H9 (cell line): ENCODE measurements around the gene EP300. TPM values are rescaled to one million over a fixed set of nuclear protein-coding genes. Genes with fewer than 3 reads are reported as not detected.
A peak's percentile ranks its signal among the peaks of the same experiment; 100 is the strongest.

Experiments used
- DNase-seq: peaks from one replicate; pipeline ENCODE4 v3.0.0-alpha.2; 2017
- H2AFZ ChIP-seq: one replicate; pipeline ENCODE4 v1.6.1; 2013; ENCODE audit warnings: mild to moderate bottlenecking, low read length, control low read depth, moderate library complexity
- H2AK5ac ChIP-seq: 2 replicates; pipeline ENCODE4 v1.6.1; 2013; ENCODE audit warnings: low read length, control low read depth, mixed read lengths; ENCODE audit not compliant: insufficient read length
- H2BK120ac ChIP-seq: one replicate; pipeline ENCODE4 v1.6.1; 2013; ENCODE audit warnings: low read depth, mild to moderate bottlenecking, low read length, control low read depth, inconsistent platforms; ENCODE audit not compliant: poor library complexity, severe bottlenecking
- H2BK12ac ChIP-seq: 2 replicates; pipeline ENCODE4 v1.6.1; 2013; ENCODE audit warnings: low read length, control low read depth, mixed read lengths, low read depth; ENCODE audit not compliant: insufficient read length
- H2BK15ac ChIP-seq: 2 replicates; pipeline ENCODE4 v1.6.1; 2013; ENCODE audit warnings: low read depth, low read length, control low read depth
- H2BK20ac ChIP-seq: one replicate; pipeline ENCODE4 v1.6.1; 2013; ENCODE audit warnings: low read depth, mild to moderate bottlenecking, low read length, control low read depth, inconsistent platforms; ENCODE audit not compliant: poor library complexity, severe bottlenecking
- H2BK5ac ChIP-seq: 2 replicates; pipeline ENCODE4 v1.6.1; 2013; ENCODE audit warnings: low read length, control low read depth, mixed read lengths; ENCODE audit not compliant: insufficient read length
- H3K14ac ChIP-seq: 2 replicates; pipeline ENCODE4 v1.6.1; 2013; ENCODE audit warnings: low read length, control low read depth; ENCODE audit not compliant: insufficient read depth
- H3K18ac ChIP-seq: 2 replicates; pipeline ENCODE4 v1.6.1; 2013; ENCODE audit warnings: low read depth, mild to moderate bottlenecking, mixed read lengths, low read length, control low read depth; ENCODE audit not compliant: insufficient read length
- H3K23ac ChIP-seq: 2 replicates; pipeline ENCODE4 v1.6.1; 2013; ENCODE audit warnings: low read length, control low read depth, mixed read lengths, low read depth; ENCODE audit not compliant: insufficient read length
- H3K23me2 ChIP-seq: 2 replicates; pipeline ENCODE4 v1.6.1; 2013; ENCODE audit warnings: low read depth, mild to moderate bottlenecking, mixed read lengths, low read length, control low read depth; ENCODE audit not compliant: insufficient read length, poor library complexity, severe bottlenecking
- H3K27ac ChIP-seq: 2 replicates; pipeline ENCODE4 v1.5.1; 2013; ENCODE audit warnings: low read length, control low read depth, mixed read lengths, low read depth; ENCODE audit not compliant: insufficient read length
- H3K27me3 ChIP-seq: 2 replicates; pipeline ENCODE4 v1.6.1; 2013; ENCODE audit warnings: low read length, control low read depth, inconsistent platforms; ENCODE audit not compliant: insufficient read depth
- H3K4ac ChIP-seq: 2 replicates; pipeline ENCODE4 v1.6.1; 2013; ENCODE audit warnings: low read depth, mild to moderate bottlenecking, control low read depth, inconsistent platforms, low read length, moderate library complexity
- H3K4me1 ChIP-seq: 2 replicates; pipeline ENCODE4 v1.6.1; 2013; ENCODE audit warnings: low read length, control low read depth, inconsistent platforms; ENCODE audit not compliant: insufficient read depth
- H3K4me2 ChIP-seq: 2 replicates; pipeline ENCODE4 v1.6.1; 2013; ENCODE audit warnings: low read length, control low read depth, mixed read lengths; ENCODE audit not compliant: insufficient read length, insufficient read depth
- H3K56ac ChIP-seq: 2 replicates; pipeline ENCODE4 v1.6.1; 2013; ENCODE audit warnings: low read depth, mild to moderate bottlenecking, mixed read lengths, low read length, control low read depth; ENCODE audit not compliant: insufficient read length
- H3K79me1 ChIP-seq: 2 replicates; pipeline ENCODE4 v1.6.1; 2013; ENCODE audit warnings: low read depth, mild to moderate bottlenecking, moderate library complexity, low read length, control low read depth, inconsistent platforms; ENCODE audit not compliant: insufficient read depth, poor library complexity, severe bottlenecking
- H3K79me2 ChIP-seq: 2 replicates; pipeline ENCODE4 v1.6.1; 2013; ENCODE audit warnings: low read length, control low read depth, inconsistent platforms; ENCODE audit not compliant: insufficient read depth
- H3K9ac ChIP-seq: 2 replicates; pipeline ENCODE4 v1.6.1; 2013; ENCODE audit warnings: low read length, control low read depth, mixed read lengths; ENCODE audit not compliant: insufficient read length; ENCODE audit errors: extremely low read depth
- H3K9me3 ChIP-seq: one replicate; pipeline ENCODE4 v1.6.1; 2013; ENCODE audit warnings: low read depth, low read length, inconsistent platforms; ENCODE audit not compliant: control insufficient read depth
- H3T11ph ChIP-seq: one replicate; pipeline ENCODE4 v1.6.1; 2013; ENCODE audit warnings: mild to moderate bottlenecking, low read length, control low read depth, inconsistent platforms
- H4K20me1 ChIP-seq: one replicate; pipeline ENCODE4 v1.6.1; 2013; ENCODE audit not compliant: control insufficient read depth, insufficient read length, insufficient read depth
- H4K5ac ChIP-seq: 2 replicates; pipeline ENCODE4 v1.6.1; 2013; ENCODE audit warnings: low read depth, mild to moderate bottlenecking, mixed read lengths, low read length, control low read depth; ENCODE audit not compliant: insufficient read length
- H4K8ac ChIP-seq: replicated peaks from 2 replicates; pipeline ENCODE4 v1.6.1; 2013; ENCODE audit warnings: low read length, control low read depth, mixed read lengths, low read depth; ENCODE audit not compliant: insufficient read length
- H4K91ac ChIP-seq: 2 replicates; pipeline ENCODE4 v1.6.1; 2013; ENCODE audit warnings: low read depth, mild to moderate bottlenecking, moderate library complexity, mixed read lengths, low read length, control low read depth; ENCODE audit not compliant: insufficient read length
- H3K27ac Mint-ChIP-seq, 3 experiments: 2 replicates in 2 of 3; 3 replicates in 1 of 3; pipeline ENCODE4 v1.8.0; 2020 to 2021; ENCODE audit warnings: mixed read lengths in 3 of 3, mild to moderate bottlenecking in 1 of 3, moderate library complexity in 1 of 3
- H3K27me3 Mint-ChIP-seq: 2 replicates; pipeline ENCODE4 v1.8.0; 2021; ENCODE audit warnings: low read depth, mild to moderate bottlenecking, moderate library complexity, mixed read lengths
- H3K36me3 Mint-ChIP-seq, 3 experiments: 2 replicates in 2 of 3; 3 replicates in 1 of 3; pipeline ENCODE4 v1.8.0; 2020 to 2021; ENCODE audit warnings: low read depth in 3 of 3, mixed read lengths in 3 of 3; ENCODE audit not compliant: insufficient read depth in 1 of 3
- H3K4me1 Mint-ChIP-seq, 2 experiments: 2 replicates each; pipeline ENCODE4 v1.8.0; 2020; ENCODE audit warnings: mixed read lengths in 2 of 2
- H3K4me3 Mint-ChIP-seq, 2 experiments: 2 replicates in 1 of 2; 3 replicates in 1 of 2; pipeline ENCODE4 v1.8.0; 2020 to 2021; ENCODE audit warnings: mild to moderate bottlenecking in 2 of 2, mixed read lengths in 2 of 2, moderate library complexity in 1 of 2
- H3K9me3 Mint-ChIP-seq, 2 experiments: 2 replicates in 1 of 2; 3 replicates in 1 of 2; pipeline ENCODE4 v1.8.0; 2020; ENCODE audit warnings: mild to moderate bottlenecking in 2 of 2, mixed read lengths in 2 of 2, moderate library complexity in 1 of 2
- WGBS: extraction: QIAGEN DNeasy Blood & Tissue Kit; methylation state at CpG from one replicate; pipeline ENCODE4 v1.1.7; 2013; ENCODE audit warnings: missing lambda C conversion rate, low lambda C conversion rate, mixed read lengths; ENCODE audit not compliant: insufficient read length; ENCODE audit errors: extremely low coverage; 5-methylcytosine and 5-hydroxymethylcytosine counted together
- total RNA-seq: library from RNA; stranded (reverse); gene quantifications from 2 replicates; pipeline ENCODE4 v1.2.1, GENCODE V29; 2021
- TF ChIP-seq, protein P1 (sequence below): fragments of 200-600 bp; sonication (generic); conservative IDR thresholded peaks from 3 replicates; pipeline ENCODE4 v1.8.0; 2021; ENCODE audit warnings: antibody characterized with exemption, mild to moderate bottlenecking

The EP300 gene
- total RNA-seq, 1 experiment from 2014 or later, result 136 TPM

DNA sequence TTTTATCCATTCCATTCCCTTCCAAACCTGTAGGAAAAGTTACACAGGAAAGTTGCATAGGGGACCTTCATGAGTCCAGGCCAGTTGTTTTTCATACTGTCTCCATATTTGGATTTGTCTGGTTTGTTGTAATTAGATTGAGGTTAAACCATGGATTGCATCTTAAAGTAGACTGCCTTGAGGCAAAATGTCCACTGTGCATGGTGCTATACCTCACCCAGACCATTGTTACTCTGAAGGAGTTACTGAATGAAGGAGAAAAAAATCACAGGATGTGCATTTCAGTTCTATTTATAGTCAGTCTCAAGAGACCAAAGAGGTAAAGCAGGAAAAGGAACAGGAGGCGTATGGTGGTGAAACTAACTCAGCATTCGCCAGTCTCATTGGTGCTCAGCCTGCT, 83.2 kb downstream of the EP300 start:
- Histone ChIP-seq H3K4ac (no peak overlapping the region), H4K20me1 (no peaks in the 10 kb centered on the region), H4K8ac (no peak overlapping the region), H2AFZ (no peak overlapping the region), H2BK15ac (no peak overlapping the region), H2AK5ac (no peak overlapping the region), H4K5ac (no peak overlapping the region), H3K27ac (no peak overlapping the region), H2BK120ac (no peak overlapping the region), H3K4me2 (no peak overlapping the region), H2BK12ac (no peak overlapping the region), H3K79me1 (no peaks in the 10 kb centered on the region), H3K14ac (no peak overlapping the region), H3K27me3 (no peaks in the 10 kb centered on the region), H3K4me1 (no peaks in the 10 kb centered on the region), H3K56ac (no peak overlapping the region), H2BK5ac (no peak overlapping the region), H3T11ph (no peak overlapping the region), H3K23me2 (no peaks in the 10 kb centered on the region), H3K9ac (no peak overlapping the region), H3K23ac (no peak overlapping the region), H3K18ac (no peak overlapping the region), H3K79me2 (no peaks in the 10 kb centered on the region), H4K91ac (no peak overlapping the region), H3K9me3 (no peaks in the 10 kb centered on the region), H2BK20ac (no peak overlapping the region)
- no peak for DNase-seq
- WGBS, result no CpG with 5 or more reads among the region's 2 CpGs
- Mint-ChIP-seq H3K4me1 (peaks cover 0 to 2% of the 10 kb centered on the region in 2 experiments; a peak in 1 of 4 replicates), H3K4me3 (no peak overlapping the region), H3K27ac (peak overlapping the region in 1 of 3 experiments; percentile 59; a peak in 2 of 7 replicates), H3K9me3 (no peaks in the 10 kb centered on the region), H3K36me3 (peaks cover 53 to 91% (median 87%) of the 10 kb centered on the region in 3 experiments; a peak in 6 of 7 replicates), H3K27me3 (no peaks in the 10 kb centered on the region)
- TF ChIP-seq, protein P1, sequence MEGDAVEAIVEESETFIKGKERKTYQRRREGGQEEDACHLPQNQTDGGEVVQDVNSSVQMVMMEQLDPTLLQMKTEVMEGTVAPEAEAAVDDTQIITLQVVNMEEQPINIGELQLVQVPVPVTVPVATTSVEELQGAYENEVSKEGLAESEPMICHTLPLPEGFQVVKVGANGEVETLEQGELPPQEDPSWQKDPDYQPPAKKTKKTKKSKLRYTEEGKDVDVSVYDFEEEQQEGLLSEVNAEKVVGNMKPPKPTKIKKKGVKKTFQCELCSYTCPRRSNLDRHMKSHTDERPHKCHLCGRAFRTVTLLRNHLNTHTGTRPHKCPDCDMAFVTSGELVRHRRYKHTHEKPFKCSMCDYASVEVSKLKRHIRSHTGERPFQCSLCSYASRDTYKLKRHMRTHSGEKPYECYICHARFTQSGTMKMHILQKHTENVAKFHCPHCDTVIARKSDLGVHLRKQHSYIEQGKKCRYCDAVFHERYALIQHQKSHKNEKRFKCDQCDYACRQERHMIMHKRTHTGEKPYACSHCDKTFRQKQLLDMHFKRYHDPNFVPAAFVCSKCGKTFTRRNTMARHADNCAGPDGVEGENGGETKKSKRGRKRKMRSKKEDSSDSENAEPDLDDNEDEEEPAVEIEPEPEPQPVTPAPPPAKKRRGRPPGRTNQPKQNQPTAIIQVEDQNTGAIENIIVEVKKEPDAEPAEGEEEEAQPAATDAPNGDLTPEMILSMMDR, result no peak
